ENCODE measurements around the gene GTF2IRD1.
"Not testable (repeated sequence)": the region's sequence is repeated elsewhere in the genome, so short reads cannot be mapped to it uniquely, and the experiment has no call there.

GTF2IRD1 gene

GRCh38 chr7:74491490-74491889 is 37.8 kb downstream of the GTF2IRD1 start:
- not testable (repeated sequence) for DNase-seq (ENCODE audit: low spot score)

- no peak for DNase-seq (ENCODE audit: low spot score)
These were observed 39.6 kb downstream of the GTF2IRD1 start for GRCh38 chr7:74493295-74493694.

- DNase-seq (ENCODE audit: low spot score) = no peak
These were observed 40.4 kb downstream of the GTF2IRD1 start for GRCh38 chr7:74494076-74494548.

GRCh38 chr7:74495112-74496086 is 41.7 kb downstream of the GTF2IRD1 start:
- no peak for DNase-seq (ENCODE audit: low spot score)

- no peak for DNase-seq (ENCODE audit: low spot score)
These were observed 42.6 kb downstream of the GTF2IRD1 start for GRCh38 chr7:74496272-74496671.

- not testable (repeated sequence) for DNase-seq (ENCODE audit: low spot score)
These were observed 43.1 kb downstream of the GTF2IRD1 start for GRCh38 chr7:74496773-74497172.

GRCh38 chr7:74498354-74498753 is 44.6 kb downstream of the GTF2IRD1 start:
- DNase-seq (ENCODE audit: low spot score) = no peak

- no peak for DNase-seq (ENCODE audit: low spot score)
These were observed 45.5 kb downstream of the GTF2IRD1 start for GRCh38 chr7:74498996-74499834.

GRCh38 chr7:74499835-74500388 is 46.2 kb downstream of the GTF2IRD1 start:
- DNase-seq (ENCODE audit: low spot score) = no peak

- DNase-seq (ENCODE audit: low spot score) = no peak
These were observed 47.6 kb downstream of the GTF2IRD1 start for GRCh38 chr7:74501298-74501697.

- peak; percentile 45 for DNase-seq (ENCODE audit: low spot score)
These were observed 48.6 kb downstream of the GTF2IRD1 start for GRCh38 chr7:74502216-74502891.

- DNase-seq (ENCODE audit: low spot score) = no peak
These were observed 49.4 kb downstream of the GTF2IRD1 start for GRCh38 chr7:74503061-74503460.

GRCh38 chr7:74503943-74504342 is 50.2 kb downstream of the GTF2IRD1 start:
- no peak for DNase-seq (ENCODE audit: low spot score)

- DNase-seq (ENCODE audit: low spot score) = no peak
These were observed 52.0 kb downstream of the GTF2IRD1 start for GRCh38 chr7:74505471-74506324.

- DNase-seq (ENCODE audit: low spot score) = no peak
These were observed 52.6 kb downstream of the GTF2IRD1 start for GRCh38 chr7:74506325-74506724.

GRCh38 chr7:74507538-74508319 is 54.0 kb downstream of the GTF2IRD1 start:
- DNase-seq (ENCODE audit: low spot score) = no peak

- not testable (repeated sequence) for DNase-seq (ENCODE audit: low spot score)
These were observed 55.7 kb downstream of the GTF2IRD1 start for GRCh38 chr7:74509453-74509852.

- no peak for DNase-seq (ENCODE audit: low spot score)
These were observed 57.6 kb downstream of the GTF2IRD1 start for GRCh38 chr7:74511345-74511744.

GRCh38 chr7:74512762-74513161 is 59.1 kb downstream of the GTF2IRD1 start:
- DNase-seq (ENCODE audit: low spot score) = no peak

- DNase-seq (ENCODE audit: low spot score) = no peak
These were observed 60.5 kb downstream of the GTF2IRD1 start for GRCh38 chr7:74514131-74514591.
